Left ventricle myocardium superior (tissue), 1 donor: ENCODE results near the gene TCHH. TPM values are rescaled to one million over a fixed set of nuclear protein-coding genes. Genes with fewer than 3 reads are reported as not detected.
A peak's percentile ranks its signal among the peaks of the same experiment; 100 is the strongest.
"Not testable (repeated sequence)": the region's sequence is repeated elsewhere in the genome, so short reads cannot be mapped to it uniquely, and the experiment has no call there.

Source experiments
- ATAC-seq: fragments of 200-7000 bp; cut with Tn5 transposase; one replicate; pipeline ENCODE4 v1.9.1; 2020; ENCODE audit warnings: mild to moderate bottlenecking, moderate library complexity
- DNase-seq: peaks from one replicate; pipeline ENCODE4 v3.0.0-alpha.2; 2020
- intact Hi-C: fragments of 100-400 bp; cut with micrococcal nuclease; formaldehyde crosslinking; loops from one replicate; pipeline ENCODE4 v1.11.0; 2022
- total RNA-seq: library from RNA; stranded (reverse); fragmentation: NEBNext Ultra II Directional; extraction: Animal tissue kit (Norgen Biotek cat#: 25700); gene quantifications from one replicate; pipeline ENCODE4 v1.2.1, GENCODE V29; 2021
- donor health status: DM: no; HTN: yes; CAD: no; lungs with severe emphysema.

Gene TCHH
- total RNA-seq, 1 donor from 2014 or later = 0.02 TPM

DNA sequence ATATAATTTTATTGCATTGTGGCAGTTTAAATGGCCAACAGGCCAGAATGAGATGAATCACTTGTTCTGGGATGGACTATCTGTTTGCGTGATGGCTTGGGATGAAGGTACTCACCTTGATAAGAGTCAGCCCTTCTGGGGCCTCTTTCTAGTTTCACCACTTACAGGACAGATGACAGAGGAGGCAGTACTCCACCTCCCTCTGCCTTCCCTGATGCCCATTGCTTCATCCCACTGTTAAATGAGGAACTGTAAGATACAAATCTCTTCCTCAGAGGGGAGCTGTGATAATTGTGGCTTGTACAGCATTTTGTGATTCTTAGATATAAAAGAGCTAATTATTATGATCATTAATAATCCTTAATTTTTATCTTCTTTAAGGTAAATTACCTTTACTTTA lies 3.7 kb upstream of the TCHH start:
- ATAC-seq (no peak), DNase-seq (no peak)
- intact Hi-C loops = no loop called here

DNA sequence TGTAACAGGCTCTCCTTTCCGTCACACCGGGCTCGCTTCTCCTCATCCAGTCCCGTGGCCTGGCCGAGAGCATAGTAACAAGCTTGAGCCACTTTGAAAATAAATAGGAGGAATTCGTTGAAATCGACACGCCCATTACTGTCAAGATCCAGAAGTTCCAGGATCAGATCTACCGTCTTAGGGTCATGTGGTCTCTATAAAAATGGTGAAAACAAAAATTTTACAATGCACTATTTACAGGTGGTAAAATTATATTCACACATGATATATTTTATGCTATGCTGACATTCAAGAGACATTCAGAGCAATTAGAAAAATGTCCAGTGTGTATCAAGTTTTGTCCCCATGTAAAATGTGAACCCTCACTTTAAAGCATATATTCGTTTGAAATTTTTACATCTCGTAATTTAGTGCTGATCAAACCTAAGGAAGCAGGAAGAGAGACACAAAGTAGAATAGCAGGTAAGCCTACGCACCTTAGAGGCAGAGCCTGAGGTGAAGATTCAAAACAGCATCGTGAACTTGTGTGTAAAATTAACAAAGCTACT lies 2.3 kb downstream of the TCHH start:
- intact Hi-C loops = no loop called here
- no peak for DNase-seq
- no peak for ATAC-seq

DNA sequence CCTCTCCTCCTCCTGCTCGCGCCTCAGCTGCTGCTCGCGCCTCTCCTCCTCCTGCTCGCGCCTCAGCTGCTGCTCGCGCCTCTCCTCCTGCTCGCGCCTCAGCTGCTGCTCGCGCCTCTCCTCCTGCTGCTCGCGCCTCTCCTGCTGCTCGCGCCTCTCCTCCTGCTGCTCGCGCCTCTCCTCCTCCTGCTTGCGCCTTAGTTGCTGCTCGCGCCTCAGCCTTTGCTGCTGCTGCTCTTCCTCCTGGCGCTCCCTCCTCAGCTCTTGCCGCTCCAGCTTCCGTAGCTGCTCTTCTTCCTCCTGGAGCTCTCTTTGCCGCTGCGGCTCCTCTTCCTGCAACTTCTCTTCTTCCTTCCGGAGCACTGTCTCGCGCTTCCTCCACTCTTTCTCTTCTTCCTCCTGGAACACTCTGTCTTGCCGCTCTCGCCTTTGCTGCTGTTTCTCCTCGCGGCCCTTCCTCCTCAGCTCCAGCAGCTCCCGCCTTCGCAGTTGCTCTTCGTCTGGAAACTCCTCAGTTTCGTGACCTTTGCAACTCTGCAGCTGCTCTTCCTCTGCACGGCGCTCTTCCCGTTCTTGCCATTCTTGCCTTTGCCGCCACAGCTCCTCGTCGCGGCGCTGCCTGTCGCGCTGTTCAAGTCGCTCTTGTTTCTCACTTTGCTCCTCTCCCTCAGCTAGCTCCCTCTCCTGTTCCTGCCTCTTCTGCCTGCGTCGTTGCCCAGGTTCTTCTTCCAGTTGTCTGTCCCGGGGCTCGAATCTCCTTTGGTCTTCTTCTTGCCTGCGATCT lies 3.0 kb downstream of the TCHH start:
- intact Hi-C loops = no loop called here
- DNase-seq (peak; percentile 23), ATAC-seq (no peak)

DNA sequence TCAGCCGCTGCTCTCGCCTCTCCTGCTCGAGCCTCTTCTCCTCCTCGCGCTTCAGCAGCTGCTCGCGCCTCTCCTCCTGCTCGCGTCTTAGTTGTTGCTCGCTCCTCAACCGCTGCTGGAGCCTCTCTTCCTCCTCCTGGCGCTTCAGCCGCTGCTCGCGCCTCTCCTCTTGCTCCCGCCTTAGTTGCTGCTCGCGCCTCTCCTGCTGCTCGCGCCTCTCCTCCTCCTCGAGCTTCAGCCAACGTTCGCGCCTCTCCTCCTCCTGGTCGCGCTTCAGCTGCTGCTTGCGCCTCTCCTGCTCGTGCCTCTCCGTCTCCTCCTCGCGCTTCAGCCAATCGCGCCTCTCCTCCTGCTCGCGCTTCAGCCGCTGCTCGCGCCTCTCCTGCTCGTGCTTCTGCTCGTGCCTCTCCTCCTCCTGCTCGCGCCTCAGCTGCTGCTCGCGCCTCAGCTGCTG lies 3.7 kb downstream of the TCHH start:
- ATAC-seq (no peak), DNase-seq (peak; percentile 23)
- intact Hi-C loops = no loop called here

DNA sequence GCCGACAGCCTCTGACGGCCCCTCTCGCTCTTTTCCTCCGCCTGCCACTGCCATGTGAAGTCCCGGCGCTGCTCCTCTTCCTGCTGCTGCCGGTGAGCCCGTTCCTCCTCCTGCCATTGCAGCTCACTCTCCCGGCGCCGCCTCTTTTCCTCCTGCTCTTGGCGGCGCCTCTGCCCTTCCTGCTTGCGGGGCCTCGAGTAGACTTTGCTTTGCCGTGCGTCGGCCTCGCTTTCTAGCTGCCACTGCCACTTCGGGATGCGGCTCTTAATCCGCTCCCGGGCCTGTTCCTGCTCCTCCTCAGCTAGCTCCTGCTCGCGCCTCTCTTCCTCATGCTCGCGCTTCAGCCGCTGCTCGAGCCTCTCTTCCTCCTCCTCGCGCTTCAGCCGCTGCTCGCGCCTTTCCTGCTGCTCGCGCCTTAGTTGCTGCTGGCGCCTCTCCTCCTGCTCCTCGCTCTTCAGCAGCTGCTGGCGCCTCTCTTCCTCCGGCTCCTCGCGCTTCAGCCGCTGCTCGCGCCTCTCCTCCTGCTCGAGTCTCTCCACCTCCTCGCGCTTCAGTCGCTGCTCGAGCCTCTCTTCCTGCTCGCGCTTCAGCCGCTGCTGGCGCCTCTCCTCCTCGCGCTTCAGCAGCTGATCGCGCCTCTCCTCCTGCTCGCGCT lies 4.3 kb downstream of the TCHH start:
- DNase-seq (peak; percentile 38), ATAC-seq (peak; percentile 41)
- intact Hi-C loops = no loop called here

DNA sequence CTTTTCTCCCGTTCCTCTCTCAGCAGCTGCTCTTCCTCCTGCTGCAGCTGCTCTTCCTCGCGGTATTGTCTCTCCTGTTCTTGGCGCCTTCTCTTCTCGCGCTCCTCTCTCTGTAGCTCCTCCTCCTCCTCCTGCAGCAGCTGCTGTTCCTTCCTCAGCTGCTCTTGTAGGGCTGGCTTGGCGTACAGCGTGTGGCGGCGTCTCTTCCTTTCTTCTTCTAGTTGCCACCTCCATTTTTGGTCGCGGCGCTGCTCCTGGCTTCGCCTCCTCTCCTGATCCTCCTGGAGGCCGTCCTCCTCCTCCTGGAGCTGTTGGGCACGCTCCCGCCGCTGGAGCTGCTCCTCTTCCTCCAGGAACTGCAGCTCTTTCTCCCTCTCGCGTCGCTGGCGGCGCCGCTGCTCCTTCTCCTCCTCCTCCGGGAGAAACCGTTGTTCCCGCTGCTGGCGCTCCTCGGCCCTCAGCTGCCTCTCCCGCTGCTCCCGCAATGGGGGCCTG lies 4.8 kb downstream of the TCHH start:
- DNase-seq (peak; percentile 34), ATAC-seq (peak; percentile 37)
- intact Hi-C loops = no loop called here

DNA sequence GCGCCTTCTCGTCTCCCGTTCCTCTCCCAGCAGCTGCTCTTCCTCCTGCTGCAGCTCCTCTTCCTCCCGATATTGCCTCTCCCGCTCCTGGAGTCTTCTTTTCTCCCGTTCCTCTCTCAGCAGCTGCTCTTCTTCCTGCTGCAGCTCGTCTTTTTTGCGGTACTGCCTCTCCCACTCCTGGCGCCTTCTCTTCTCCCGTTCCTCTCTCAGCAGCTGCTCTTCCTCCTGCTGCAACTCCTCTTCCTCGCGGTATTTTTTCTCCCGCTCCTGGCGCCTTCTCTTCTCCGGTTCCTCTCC lies 5.3 kb downstream of the TCHH start:
- DNase-seq = no peak
- no peak for ATAC-seq
- intact Hi-C loops = no loop called here

DNA sequence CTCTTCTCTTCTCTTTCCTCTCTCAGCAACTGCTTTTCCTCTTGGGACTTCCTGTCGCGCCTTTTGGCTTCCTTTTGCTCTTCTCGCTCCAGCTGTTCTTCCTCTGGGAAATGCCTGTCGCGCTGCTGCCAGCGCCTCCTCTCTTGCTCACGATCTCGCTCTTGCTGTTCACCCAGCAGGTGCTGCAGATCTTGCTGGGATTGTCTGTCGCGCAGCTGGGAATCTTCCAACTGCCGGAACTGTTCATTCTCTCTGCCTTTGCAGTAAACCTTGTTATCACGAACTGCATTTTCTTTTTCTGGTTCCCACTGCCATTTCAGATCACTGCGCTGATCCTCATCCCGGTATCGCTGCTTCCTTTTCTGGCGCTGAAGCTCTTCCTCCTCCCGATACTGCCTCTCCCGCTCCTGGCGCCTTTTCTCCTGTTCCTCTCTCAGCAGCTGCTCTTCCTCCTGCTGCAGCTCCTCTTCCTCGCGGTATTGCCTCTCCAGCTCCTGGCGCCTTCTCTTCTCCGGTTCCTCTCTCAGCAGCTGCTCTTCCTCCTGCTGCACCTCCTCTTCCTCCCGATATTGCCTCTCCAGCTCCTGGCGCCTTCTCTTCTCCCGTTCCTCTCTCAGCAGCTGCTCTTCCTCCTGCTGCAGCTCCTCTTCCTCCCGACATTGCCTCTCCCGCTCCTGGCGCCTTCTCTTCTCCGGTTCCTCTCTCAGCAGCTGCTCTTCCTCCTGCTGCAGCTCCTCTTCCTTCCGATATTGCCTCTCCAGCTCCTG lies 5.8 kb downstream of the TCHH start:
- no peak for DNase-seq
- intact Hi-C loops = no loop called here

DNA sequence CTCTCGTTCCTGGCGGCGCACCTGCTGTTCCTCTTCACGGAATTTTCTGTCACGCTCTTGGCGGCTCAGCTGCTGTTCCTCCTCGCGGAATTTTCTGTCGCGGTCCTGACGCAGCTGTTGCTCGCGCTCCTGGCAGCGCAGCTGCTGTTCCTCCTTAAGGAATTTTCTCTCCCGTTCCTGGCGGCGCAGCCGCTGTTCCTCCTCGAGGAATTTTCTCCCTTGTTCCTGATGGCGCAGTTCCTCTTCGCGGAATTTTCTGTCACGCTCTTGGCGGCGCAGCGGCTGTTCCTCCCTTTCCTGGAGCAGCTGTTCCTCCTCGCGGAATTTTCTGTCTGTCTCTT lies 6.4 kb downstream of the TCHH start:
- DNase-seq (no peak), ATAC-seq (no peak)
- intact Hi-C loops = no loop called here

More for the DNA sequence above, 5.8 kb downstream of the TCHH start:
- ATAC-seq = no peak

DNA sequence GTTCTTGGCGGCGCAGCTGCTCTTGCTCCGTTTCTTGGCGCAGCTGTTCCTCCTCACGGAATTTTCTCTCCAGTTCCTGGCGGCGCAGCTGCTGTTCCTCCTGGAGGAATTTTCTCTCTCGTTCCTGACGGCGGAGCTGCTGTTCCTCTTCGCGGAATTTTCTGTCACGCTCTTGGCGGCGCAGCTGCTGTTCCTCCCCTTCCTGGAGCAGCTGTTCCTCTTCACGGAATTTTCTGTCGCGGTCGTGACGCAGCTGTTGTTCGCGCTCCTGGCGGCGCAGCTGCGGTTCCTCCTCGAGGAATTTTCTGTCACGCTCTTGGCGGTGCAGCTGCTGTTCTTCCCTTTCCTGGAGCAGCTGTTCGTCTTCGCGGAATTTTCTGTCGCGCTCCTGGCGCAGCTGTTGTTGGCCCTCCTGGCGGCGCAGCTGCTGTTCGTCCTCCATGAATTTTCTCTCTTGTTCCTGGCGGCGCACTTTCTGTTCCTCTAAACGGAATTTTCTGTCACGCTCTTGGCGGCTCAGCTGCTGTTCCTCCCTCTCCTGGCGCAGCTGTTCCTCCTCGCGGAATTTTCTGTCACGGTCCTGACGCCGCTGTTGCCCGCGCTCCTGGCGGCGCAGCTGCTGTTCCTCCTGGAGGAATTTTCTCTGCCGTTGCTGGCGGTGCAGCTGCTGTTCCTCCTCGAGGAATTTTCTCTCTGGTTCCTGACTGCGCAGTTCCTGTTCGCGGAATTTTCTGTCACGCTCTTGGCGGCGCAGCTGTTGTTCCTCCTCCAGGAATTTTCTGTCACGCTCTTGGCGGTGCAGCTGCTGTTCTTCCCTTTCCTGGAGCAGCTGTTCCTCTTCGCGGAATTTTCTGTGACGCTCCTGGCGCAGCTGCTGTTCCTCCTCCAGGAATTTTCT lies 7.0 kb downstream of the TCHH start:
- peak; percentile 56 for DNase-seq

DNA sequence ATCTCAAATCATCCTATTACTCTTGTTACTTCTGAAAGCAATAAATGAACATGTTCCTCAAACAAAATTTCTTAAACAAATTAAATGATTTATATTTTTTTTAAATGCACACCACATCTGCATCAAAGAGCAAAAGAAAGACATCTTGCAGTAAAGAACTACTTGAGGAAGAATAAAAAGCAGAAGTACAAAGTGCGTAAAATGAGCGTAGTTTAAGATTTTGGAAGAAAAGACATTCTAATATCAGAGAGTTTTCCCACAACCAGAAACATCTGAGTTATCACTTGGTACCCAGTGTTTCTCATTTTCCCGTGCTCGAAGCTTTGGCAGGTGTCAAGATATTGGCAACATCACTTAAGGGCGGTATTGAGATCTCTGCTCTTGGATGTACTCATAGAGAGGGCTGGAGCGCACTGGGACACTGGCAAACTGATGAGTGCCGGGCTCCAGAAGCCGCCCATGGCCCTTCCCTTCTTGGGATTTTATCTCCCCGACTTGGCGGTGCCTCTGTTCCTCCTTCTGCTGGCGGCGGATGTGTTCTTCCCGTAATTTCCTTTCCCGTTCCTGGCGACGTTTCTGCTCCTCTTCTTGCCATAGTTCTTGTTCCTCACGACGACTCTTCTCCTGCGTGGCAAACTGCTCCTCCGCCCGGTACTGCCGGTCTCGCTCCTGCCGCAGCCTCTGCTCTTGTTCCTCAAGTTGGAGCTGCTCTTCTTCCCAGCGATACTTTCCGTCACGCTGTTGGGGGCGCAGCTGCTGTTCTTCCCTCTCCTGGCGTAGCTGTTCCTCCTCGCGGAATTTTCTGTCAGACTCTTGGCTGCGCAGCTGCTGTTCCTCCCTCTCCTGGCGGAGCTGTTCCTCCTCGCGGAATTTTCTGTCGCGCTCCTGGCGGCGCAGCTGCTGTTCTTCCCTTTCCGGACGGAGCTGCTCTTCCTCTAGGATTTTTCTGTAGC lies 7.9 kb downstream of the TCHH start:
- DNase-seq (no peak), ATAC-seq (no peak)
- intact Hi-C loops = no loop called here

More for the DNA sequence above, 7.0 kb downstream of the TCHH start:
- intact Hi-C loops = no loop called here
- no peak for ATAC-seq

DNA sequence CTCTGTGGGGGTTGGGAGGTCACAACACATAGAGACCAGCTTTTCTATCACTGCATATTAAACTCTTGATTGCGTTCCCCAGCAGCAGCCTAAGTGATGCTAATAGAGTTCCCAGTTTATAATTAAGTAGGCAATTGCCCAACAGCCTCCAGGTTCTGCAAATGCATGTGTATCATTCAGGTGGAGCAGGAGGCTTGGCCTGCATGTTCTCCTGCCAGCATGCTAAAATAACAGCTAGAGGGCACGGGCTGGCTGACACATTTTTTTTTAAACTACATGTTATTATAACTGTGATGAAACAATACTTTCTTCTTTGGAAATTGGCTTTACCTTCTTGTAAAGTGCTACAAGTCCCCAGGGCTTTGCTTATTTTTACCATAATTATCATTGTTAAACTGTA lies 10.4 kb downstream of the TCHH start:
- no peak for ATAC-seq
- no peak for DNase-seq
- intact Hi-C loops = no loop called here

DNA sequence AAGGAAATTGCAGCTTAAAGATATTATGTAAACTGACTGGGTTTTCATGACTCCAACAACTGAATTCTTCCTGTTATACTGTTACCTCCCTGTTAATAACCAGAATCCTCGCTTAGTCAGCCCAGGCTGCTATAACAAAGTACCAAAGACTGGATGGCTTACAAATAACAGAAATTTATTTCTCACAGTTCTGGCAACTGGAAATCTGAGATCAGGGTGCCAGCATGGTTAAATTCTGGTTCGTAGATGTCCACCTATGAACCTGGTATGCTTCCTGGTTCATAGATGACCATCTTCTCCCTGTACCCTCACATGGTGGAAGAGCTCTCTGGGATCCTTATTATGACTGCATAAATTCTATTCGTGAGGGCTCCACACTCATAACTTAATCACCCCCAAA lies 18.3 kb downstream of the TCHH start:
- no peak for DNase-seq
- intact Hi-C loops = no loop called here
- ATAC-seq = no peak

DNA sequence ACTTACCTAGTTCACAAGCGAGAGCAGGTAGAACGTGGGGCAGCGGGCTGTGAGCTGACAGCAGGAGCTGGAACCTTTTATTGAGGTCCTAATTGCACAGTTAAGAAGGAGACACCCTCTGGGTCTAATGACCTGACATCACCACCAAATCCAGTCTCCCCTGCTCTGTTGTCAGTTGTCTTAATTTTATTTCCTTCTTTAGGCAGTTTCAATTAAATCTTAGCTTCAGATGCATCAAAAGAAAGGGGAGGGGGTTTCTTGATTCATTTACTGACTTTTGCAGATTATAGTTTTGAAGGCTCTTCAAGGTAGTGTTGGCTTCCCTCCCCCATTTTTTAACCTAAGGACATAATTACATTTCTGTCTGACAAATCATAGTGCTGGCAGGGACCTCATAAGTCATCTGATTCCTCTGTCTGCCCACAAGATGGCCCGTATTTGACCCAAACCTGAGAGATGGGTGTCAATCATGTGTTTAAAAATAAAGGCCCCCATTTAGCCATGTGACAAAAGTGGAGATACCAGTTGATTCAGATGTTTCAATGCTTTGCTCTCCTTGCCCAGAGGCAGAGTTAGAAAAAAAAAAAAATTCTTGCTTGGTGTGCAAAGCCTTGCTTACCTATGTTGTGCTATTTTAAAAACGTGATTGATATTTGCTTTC lies 26.1 kb downstream of the TCHH start, which contains the start of gene TCHHL1:
TSS of gene TCHHL1 (minus strand) at position 51 of the 661 bp plus-strand sequence. CDS start 921 bp downstream, outside the sequence.
- DNase-seq (no peak), ATAC-seq (no peak)
- intact Hi-C loops = no loop called here

DNA sequence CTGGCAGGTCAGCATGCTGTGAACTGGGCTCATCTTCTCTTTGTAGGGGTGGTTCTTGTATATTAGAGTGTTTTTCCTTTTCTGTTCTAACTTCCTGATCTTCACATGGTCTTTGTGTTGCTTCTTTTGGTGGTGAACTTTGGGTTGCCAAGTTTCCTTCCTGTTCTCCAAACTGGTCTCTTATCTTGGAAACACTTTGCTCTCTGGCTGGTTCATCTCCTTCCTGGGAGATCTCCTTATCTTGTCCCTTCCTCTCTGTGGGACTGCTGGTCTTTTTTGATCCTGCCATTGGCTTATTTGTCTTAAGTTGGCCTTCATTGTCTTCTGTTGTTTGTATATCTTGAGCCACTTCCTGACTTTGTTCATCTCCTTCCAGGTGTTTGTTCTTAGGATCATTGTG lies 28.5 kb downstream of the TCHH start:
- no peak for ATAC-seq
- intact Hi-C loops = no loop called here
- DNase-seq = no peak

DNA sequence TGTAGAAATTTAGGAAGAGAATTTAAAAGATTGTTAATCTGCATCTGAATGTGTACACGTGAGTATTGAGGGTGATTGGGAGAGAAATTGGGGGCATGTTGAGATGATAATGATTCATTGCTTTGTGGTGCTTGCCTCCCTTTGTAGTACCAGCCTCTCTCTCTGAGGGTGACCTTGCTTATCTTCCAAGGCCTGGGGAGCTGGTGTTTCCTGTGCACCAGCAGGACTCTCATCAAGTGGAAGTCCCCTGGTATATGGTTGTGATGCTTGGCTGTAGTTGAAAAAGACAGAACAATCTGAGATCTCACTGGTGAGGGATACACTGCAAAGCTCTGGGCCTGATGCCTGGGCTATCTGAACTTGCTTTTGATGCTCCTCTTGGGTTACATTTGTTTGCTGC lies 30.4 kb downstream of the TCHH start:
- DNase-seq (no peak), ATAC-seq (no peak)
- intact Hi-C loops = no loop called here

DNA sequence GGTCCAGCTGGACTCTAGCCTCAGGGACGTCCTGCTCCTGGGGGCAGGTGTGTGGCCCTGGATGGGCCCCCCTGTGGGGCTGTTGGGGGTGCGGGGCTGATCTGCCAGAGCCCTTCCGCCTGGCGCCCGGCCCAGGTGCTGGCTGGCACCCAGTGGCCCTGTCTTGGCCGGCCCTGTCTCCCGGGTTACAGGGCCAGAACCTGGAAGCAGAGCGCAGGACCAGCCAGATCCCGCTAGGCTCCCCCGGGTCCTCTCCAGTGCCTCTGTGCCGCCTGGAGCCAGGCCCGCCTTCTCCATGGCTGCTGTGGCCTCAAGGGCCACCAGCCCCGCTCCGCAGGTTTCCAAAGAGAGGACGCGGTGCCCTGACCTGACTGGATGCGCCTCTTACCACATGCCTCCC lies 34.2 kb downstream of the TCHH start:
- ATAC-seq, DNase-seq, intact Hi-C loops: not testable (repeated sequence)
